Activated naive CD4-positive, alpha-beta T cell treated with anti-CD3 and anti-CD28 coated beads, Interleukin-2, amount 50 U/mL, for 16 hours (primary cell): Measurements from ENCODE around the gene ACMSD.

Experiments used
- DNase-seq: peaks from one replicate; pipeline ENCODE4 v3.0.0-alpha.2; 2020

The ACMSD gene

DNA sequence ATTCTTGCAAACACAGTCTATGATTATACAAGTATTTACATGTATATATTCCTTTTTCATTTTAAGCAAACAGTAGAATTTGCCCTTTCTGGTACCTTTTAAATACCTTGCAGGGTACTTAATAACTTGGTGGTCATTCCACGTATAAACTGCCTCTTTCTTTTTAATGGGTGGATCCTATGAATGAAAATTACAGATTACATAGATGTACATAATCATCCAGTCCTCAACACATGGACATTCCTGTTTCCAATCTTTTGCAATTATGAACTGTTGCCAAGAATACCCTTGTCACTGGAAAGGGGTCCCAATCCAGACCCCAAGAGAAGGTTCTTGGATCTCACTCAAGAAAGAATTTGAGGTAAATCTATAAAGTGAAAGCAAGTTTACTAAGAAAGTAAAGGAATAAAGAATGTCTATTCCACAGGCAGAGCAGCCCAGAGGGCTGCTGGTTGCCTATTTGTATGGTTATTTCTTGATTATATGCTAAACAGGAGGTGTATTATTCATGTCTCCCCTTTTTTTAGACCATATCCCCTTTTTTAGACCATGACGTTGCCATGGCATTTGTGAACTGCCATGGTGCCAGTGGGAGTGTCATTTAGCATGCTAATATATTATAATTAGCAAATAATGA lies 72.5 kb downstream of the ACMSD start:
- DNase-seq, result no peak

DNA sequence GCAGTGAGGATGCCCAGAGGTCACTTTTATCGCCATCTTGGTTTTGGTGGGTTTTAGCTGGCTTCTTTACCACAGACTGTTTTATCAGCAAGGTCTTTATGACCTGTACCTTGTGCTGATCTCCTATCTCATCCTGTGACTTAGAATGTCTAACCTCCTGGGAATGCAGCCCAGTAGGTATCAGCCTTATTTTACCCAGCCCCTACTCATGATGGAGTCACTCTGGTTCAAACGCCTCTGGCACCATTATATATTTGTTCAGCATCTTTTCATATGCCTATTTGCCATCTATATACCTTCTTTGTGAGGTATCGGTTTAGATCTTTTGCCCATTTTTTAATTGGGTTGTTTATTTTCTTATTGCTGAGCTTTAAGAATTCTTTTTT lies 73.0 kb downstream of the ACMSD start:
- DNase-seq, result no peak

DNA sequence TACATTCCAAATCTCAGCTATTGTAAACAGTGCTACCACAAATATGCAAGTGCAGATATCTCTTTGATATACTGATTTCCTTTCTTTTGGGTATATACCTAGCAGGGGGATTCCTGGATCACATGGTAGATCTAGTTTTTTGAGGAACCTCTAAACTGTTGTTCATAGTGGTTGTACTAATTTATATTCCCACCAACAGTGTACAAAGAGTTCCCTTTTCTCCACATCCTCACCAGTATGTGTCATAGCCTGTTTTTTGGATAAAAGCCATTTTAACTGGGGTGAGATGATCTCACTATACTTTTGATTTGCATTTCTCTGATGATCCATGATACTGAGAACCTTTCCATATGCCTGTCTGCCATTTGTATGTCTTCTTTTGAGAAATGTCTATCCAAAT lies 73.9 kb downstream of the ACMSD start:
- DNase-seq, result no peak

- DNase-seq, result no peak
Measured at GRCh38 chr2:134917360-134917865, 79.0 kb downstream of the ACMSD start.

- peak; percentile 91 for DNase-seq
Measured at GRCh38 chr2:134917888-134918525, 79.6 kb downstream of the ACMSD start.

- DNase-seq, result peak; percentile 100
Measured at GRCh38 chr2:134918526-134919340, 80.3 kb downstream of the ACMSD start, which contains the start of gene CCNT2. TSS of gene CCNT2 (plus strand) at chr2:134918822. CDS start at chr2:134918855, 33 bp downstream.

GRCh38 chr2:134919341-134920210 lies 81.2 kb downstream of the ACMSD start:
- peak; percentile 64 for DNase-seq

GRCh38 chr2:134924912-134925311 lies 86.5 kb downstream of the ACMSD start:
- no peak for DNase-seq

DNA sequence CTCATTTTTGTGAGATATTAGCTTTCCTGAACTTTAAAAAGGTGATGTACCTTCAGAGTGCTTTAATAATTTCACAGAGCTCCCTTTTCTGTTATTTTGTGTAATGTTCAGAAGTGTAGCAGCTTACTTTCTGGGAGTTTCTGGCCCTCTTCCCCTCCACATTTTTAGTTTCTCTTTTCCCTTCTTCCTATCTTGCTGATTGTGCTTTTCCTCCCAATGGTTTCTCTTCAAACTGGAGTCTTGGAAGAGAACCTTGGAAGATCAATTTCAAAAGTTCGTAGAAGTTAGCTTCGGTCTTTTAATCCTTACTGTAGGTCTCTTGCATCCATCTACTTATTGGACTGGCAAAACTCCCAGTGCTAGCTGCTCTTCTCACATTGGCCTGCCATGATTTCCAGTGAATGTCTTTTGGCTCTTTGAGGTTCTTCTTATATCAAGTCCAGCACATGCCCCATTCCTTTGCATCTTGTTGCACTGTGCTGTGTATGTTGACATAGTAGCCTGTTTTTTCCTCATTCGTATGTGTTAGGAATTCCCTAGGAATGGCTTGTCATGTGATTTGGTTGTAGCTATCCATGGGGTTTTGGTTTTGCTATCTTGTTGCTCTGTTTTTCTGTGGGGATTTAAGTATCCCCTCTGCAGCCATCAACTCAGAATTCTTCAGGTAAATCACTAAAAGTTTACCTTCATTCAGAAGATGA lies 88.0 kb downstream of the ACMSD start:
- no peak for DNase-seq

GRCh38 chr2:134927195-134927594 lies 88.8 kb downstream of the ACMSD start:
- DNase-seq, result no peak

DNA sequence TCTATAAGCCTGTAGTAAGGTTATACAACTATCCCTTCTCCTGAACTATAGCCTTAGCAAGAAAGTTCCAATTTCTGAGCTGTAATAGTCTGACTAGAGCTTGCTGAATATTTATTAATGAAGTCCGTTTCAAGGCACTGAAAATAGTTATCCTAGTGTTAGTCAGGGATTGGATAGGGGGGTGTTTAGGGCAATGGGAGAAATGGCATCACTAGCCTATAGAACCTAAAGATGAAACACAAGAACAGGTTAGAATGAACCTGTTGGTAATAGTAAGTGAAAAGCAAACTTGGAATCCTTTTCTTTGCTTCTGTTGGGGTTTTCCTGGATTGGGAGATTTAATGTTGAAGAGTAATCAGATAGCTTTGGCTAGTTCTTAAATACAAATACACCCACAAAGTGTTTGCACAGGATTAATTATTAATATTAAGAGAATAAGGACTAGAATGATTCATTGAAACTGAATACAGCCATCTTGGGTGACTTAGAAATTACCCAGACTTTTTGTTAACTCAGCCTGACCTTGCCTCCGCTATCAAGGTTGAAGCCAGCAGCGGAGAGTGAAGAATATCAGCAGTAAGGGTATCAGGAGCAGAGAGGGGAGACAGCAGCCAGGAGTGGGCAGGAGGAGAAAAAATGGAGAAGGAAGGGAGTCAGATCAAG lies 94.6 kb downstream of the ACMSD start:
- no peak for DNase-seq

DNA sequence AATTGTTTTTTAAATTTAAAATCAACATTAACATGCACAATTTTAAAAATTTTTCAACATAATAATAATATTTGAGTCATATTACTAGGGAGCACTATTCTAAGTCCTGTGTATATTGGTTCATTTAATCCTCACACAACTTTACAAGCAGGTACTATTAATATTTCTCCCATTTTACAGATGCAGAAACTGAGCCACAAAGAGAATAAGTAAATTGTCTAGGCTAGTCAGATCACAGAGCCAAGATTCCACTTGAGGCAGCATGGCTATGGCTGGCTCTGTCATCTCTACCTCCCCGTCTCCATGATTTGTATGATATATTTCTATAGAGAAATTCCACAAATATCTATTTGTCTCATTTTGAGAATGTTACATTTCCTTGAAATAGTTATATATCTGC lies 95.3 kb downstream of the ACMSD start:
- DNase-seq, result no peak

DNA sequence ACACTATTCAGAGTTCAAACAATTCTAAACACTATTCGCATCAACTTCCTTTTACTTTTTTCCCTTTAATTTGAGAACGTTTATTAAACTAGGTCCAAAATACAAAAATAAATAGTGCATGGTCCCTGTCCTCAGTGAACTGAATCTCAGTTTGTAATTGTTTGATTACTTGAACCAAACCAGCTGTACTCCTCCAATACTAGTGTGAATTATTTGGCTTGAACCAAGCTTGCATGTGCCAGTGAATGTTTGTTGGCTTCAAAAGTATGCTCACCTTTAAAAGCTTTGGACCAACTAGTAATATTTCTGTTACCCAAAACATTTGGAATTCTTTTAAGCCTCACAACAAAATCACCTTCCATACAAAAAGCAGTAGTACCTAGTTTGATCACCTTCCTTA lies 95.7 kb downstream of the ACMSD start:
- no peak for DNase-seq

GRCh38 chr2:134934641-134935040 lies 96.2 kb downstream of the ACMSD start:
- no peak for DNase-seq

DNA sequence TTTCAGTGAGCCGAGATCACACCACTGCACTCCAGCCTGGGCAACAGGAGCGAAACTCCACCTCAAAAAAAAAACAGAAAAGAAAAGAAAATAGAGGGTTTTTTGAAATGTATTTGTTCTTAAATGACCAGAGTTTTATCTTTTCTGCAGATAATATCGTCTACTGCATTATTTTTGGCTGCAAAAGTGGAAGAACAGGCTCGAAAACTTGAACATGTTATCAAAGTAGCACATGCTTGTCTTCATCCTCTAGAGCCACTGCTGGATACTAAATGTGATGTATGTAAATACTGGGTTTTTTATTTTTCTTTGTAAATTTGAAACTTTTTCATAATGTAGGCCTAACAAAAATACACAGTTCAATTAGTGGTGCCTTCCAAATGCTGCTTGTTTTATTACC lies 98.3 kb downstream of the ACMSD start:
- no peak for DNase-seq

DNA sequence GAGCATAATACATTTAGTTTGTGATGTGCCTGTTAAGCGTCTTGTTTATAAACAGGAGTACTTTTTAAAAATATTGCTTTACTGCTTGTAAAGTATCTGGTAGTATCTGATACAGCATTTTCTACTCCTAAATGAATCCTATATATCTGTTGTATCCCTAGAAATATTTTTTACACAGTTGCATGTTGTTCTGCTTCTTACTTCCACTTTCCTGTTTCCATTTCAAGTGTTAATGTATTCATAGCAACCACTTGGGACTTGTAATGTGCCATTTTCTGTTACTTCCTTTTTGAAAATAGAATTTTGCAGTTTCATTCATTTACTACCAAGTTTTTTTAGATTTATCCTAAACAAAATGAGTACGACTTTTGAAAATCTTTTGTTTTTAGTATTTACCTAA lies 105.1 kb downstream of the ACMSD start:
- DNase-seq, result no peak

GRCh38 chr2:134944975-134945374 lies 106.6 kb downstream of the ACMSD start:
- no peak for DNase-seq

DNA sequence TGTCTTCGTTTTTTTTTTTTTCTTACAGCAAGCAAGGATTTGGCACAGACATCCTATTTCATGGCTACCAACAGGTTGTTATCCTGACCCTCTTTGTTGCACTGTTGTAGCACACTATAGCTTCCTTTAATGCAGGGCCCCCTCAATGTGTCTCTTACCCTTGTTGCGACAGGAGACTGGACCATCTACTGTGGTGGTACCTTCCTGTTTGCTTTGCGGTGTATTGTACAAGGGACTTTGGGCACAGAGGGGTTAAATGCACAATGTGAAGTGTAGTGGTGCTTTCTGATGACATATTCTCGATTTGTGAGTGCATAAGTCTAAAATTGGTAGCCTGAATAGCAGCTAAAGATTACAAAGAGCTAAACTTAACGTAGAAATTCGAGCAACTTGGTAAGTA lies 107.7 kb downstream of the ACMSD start:
- no peak for DNase-seq

GRCh38 chr2:134949981-134950708 lies 111.7 kb downstream of the ACMSD start:
- DNase-seq, result no peak

DNA sequence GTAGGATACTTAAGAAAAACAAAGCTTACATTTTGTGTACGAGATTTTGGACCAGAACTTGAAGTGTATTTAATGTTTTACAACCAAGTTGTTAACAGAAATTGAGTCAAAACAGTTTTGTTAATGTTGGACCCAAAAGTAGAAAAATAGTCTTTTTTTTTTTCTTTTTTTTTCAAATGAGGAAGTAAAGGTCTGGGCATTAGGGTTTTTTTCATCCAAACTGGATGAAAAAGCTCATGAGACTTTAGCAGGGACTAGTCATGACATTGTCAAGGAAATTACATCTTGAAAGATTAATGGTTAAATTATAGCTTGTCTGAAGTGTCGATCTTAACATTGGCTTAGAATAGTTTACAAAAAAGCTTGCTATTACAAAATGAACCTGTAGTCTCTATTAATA lies 112.5 kb downstream of the ACMSD start:
- no peak for DNase-seq
